Measurements from ENCODE around the gene ROBO1. TPM values are rescaled to one million over a fixed set of nuclear protein-coding genes. Genes with fewer than 3 reads are reported as not detected.
"Not testable (repeated sequence)": the region's sequence is repeated elsewhere in the genome, so short reads cannot be mapped to it uniquely, and the experiment has no call there.

ROBO1 gene
- 4.6 TPM for polyA plus RNA-seq (2012; ENCODE audit: missing spikeins)

DNA sequence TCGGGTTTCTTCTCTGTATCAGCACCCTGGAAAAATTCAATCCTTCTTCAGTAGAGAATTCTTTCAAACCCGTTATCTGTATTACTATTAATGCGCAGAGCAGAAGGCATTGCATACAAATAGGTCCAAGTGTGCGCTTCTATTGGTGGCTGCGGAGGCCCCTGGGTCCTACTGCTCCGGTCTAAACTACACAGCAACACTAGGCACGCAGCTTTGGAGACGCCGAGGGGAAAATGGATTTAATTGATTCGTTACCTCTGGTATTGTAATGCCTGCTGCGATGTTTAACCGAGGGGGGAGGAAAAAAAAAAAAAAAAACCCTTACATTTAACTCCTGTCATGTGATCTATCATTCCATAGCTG lies at the start of gene ROBO1:
TSS of gene ROBO1 (minus strand) at position 94 of the 363 bp plus-strand sequence.
- DNase-seq (ENCODE audit: insufficient read length), result no peak
- no peak for FAIRE-seq
- TF ChIP-seq TAF1 (IDR thresholded peaks at IDR 0.05; ENCODE audit: borderline replicate concordance, low read depth, low read length) (no peak), POLR2AphosphoS5 (IDR thresholded peaks at IDR 0.05; ENCODE audit: low read depth, low read length) (no peak), POLR2A (IDR thresholded peaks at IDR 0.05; ENCODE audit: low read depth, low read length) (no peak)

DNA sequence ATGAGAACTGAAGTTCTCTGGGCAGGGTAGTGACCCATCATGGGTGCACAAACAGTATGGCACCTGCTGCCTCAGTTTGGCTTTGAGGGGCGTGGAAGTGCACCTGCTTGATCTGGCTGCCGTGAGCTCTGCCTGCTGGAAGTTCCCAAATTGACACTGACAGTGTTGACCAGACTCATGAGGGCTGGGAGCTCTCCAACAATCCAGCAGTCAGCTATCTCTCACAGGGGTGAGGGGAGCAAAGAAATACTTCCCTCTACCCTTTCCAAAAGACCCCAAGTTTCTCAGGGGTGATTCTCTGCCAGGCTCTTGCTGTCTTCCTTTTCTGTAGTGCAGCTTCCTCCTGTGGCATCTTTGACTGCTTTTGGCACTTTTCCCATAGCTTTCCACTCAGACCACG lies 49.4 kb upstream of the ROBO1 start:
- FAIRE-seq, result no peak
- DNase-seq (ENCODE audit: insufficient read length), result no peak
- no peak for TF ChIP-seq TAF1 (IDR thresholded peaks at IDR 0.05; ENCODE audit: borderline replicate concordance, low read depth, low read length)
- no peak for TF ChIP-seq POLR2A (IDR thresholded peaks at IDR 0.05; ENCODE audit: low read depth, low read length)
- no peak for TF ChIP-seq POLR2AphosphoS5 (IDR thresholded peaks at IDR 0.05; ENCODE audit: low read depth, low read length)

DNA sequence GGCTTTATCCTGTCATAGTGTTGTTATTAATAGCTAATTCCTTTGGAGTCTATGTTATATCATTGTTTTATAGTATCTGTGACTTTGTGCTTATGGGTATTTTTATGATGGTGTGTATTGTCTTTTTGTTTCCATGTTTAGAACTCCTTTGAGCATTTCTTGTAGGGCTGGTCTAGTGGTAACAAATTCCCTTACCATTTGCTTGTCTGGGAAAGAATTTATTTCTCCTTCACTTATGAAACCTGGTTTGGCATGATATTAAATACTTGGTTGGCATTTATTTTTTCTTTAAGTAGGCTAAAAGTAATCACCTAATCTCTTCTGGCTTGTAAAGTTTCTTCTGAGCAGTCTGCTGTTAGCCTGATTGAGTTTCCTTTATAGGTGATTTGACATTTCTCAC lies 47.7 kb upstream of the ROBO1 start:
- no peak for DNase-seq (ENCODE audit: insufficient read length)
- TF ChIP-seq TAF1 (IDR thresholded peaks at IDR 0.05; ENCODE audit: borderline replicate concordance, low read depth, low read length) (no peak), POLR2A (IDR thresholded peaks at IDR 0.05; ENCODE audit: low read depth, low read length) (no peak), POLR2AphosphoS5 (IDR thresholded peaks at IDR 0.05; ENCODE audit: low read depth, low read length) (no peak)
- no peak for FAIRE-seq

DNA sequence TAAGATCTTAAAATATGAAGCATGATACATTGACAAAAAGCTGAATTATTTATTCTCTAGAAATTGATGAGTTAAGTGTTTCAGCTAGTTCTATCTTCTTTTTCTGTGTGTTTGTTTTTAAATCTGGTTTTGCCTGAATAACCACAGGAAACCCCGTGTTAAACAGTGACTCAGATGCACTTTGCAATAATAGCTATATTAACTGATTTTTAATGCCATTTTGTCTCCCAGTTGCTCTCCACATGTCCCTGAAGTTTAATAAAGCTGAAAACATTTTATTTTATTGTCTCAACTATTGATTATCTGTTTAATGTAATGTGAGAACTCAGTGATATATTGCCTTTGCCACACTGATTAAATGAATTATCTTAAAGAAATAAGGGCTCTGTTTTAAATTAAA lies 42.8 kb upstream of the ROBO1 start:
- no peak for TF ChIP-seq POLR2A (IDR thresholded peaks at IDR 0.05; ENCODE audit: low read depth, low read length)
- TF ChIP-seq TAF1 (IDR thresholded peaks at IDR 0.05; ENCODE audit: borderline replicate concordance, low read depth, low read length), result no peak
- TF ChIP-seq POLR2AphosphoS5 (IDR thresholded peaks at IDR 0.05; ENCODE audit: low read depth, low read length), result no peak
- no peak for FAIRE-seq
- no peak for DNase-seq (ENCODE audit: insufficient read length)

DNA sequence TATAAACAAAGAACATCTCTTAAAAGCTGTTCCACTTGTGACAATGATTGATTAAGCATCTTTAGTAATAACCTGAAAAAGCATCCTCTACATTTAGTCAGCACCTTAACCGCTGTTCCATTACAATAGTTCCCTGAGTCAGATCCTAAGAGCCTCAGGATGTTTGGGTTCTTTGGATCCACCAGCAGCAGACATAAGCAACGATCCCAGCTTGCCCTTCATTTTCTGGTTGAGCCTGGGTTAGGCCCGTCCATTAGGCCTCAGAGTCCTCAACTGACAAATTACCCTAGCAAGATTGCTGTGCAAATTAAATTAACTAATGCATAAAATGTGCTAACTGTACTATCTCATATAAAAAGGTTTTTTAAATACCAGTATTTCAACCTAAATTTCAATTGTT lies 42.3 kb upstream of the ROBO1 start:
- DNase-seq (ENCODE audit: insufficient read length), result no peak
- TF ChIP-seq POLR2A (IDR thresholded peaks at IDR 0.05; ENCODE audit: low read depth, low read length) (no peak), POLR2AphosphoS5 (IDR thresholded peaks at IDR 0.05; ENCODE audit: low read depth, low read length) (no peak), TAF1 (IDR thresholded peaks at IDR 0.05; ENCODE audit: borderline replicate concordance, low read depth, low read length) (no peak)
- no peak for FAIRE-seq

DNA sequence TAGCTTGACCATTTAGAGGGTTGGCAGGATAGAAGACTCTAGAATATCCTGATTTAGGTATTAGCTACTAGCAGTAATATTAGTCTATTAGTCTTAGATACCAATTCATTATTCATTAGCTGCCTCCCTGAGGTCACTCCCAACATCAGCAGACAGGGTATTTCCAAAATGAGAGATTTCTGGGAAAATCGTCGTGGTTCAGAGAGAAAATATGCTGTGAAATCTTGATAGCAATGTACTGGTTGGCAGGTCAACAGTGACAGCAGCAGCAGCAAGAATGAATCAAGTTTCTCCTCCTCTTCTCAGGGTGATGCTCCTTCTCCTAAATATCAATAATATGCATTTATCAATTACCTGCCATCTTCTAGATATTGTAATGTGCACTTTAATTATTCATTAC lies 41.3 kb upstream of the ROBO1 start:
- DNase-seq (ENCODE audit: insufficient read length) (no peak), FAIRE-seq (no peak)
- no peak for TF ChIP-seq TAF1 (IDR thresholded peaks at IDR 0.05; ENCODE audit: borderline replicate concordance, low read depth, low read length)

DNA sequence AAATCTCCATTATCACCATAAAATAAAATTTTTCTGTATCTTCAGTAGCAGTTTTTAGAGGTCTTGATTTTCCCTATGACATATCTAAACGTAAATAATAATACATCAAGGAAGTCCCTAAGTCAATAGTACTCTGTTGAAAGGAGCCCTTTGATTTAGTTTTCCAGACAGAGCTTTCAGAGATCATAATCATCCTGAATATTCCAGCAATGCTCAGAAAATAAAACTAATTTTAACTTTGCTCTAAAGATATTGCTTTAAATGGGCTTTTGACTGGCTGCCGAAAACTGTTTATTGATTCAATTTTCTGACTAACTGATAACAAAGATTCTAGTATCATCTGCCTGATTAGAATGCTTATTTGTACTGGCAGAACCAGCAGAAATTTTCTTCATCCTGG lies 40.7 kb upstream of the ROBO1 start:
- FAIRE-seq (no peak), DNase-seq (ENCODE audit: insufficient read length) (no peak)
- TF ChIP-seq POLR2A (IDR thresholded peaks at IDR 0.05; ENCODE audit: low read depth, low read length), result no peak

DNA sequence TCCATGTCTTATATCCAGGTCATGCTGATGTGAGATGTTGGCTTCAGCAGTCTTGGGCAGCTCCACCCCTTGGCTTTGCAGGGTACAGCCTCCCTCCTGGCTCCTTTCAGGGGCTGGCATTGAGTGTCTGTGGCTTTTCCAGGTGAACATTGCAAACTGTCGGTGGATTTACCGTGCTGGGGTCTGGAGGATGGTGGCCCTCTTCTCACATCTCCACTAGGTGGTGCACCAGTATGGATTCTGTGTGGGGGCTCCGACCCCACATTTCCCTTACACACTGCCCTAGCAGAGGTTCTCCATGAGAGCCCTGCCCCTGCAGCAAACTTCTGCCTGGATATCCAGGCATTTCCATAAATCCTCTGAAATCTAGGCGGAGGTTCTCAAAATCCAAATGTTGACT lies 22.4 kb upstream of the ROBO1 start:
- not testable (repeated sequence) for FAIRE-seq; DNase-seq (ENCODE audit: insufficient read length)

DNA sequence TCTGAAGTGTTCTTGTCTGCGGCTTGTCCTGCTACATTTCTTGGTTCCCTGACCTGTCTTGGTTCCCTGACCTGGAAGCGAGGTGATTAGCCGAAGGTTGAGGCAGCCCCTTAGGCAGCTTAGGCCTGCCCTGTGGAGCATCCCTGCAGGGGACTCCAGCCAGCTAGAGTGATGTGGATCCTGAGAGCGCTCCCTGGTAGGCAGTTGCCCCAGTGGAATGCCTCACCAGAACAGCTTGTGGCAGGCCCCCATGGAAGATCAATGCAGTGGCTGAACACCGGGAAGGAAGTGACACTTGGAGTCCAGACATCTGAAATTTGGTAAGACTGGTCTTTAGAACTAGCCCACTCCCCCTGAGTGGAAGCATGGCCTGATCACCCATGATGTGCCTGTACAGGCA lies 5.5 kb upstream of the ROBO1 start:
- FAIRE-seq, result no peak
- DNase-seq (ENCODE audit: insufficient read length), result no peak

DNA sequence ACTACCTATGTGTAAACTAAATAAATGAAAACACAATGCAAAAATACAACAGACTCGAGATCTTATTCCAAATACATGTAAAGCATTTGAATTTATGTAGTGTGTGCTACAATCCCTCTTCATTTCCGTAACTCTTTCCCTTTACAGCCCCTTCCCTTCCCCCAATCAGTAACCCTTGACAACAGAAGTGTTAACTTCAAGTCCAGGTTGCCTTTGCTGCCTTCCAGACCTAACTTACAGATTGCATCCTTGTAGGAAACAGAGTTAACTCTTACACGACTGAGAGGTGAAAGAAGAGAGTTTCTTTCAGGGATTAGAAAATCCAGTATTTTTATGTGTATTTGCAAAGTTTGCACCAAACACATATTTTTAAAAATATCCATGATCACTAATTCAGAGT lies 1.4 kb upstream of the ROBO1 start:
- TF ChIP-seq POLR2A (IDR thresholded peaks at IDR 0.05; ENCODE audit: low read depth, low read length) (no peak), TAF1 (IDR thresholded peaks at IDR 0.05; ENCODE audit: borderline replicate concordance, low read depth, low read length) (no peak), POLR2AphosphoS5 (IDR thresholded peaks at IDR 0.05; ENCODE audit: low read depth, low read length) (no peak)
- no peak for FAIRE-seq
- no peak for DNase-seq (ENCODE audit: insufficient read length)

More for the DNA sequence above, 5.5 kb upstream of the ROBO1 start:
- no peak for TF ChIP-seq POLR2A (IDR thresholded peaks at IDR 0.05; ENCODE audit: low read depth, low read length)
- TF ChIP-seq TAF1 (IDR thresholded peaks at IDR 0.05; ENCODE audit: borderline replicate concordance, low read depth, low read length), result no peak
- TF ChIP-seq POLR2AphosphoS5 (IDR thresholded peaks at IDR 0.05; ENCODE audit: low read depth, low read length), result no peak

DNA sequence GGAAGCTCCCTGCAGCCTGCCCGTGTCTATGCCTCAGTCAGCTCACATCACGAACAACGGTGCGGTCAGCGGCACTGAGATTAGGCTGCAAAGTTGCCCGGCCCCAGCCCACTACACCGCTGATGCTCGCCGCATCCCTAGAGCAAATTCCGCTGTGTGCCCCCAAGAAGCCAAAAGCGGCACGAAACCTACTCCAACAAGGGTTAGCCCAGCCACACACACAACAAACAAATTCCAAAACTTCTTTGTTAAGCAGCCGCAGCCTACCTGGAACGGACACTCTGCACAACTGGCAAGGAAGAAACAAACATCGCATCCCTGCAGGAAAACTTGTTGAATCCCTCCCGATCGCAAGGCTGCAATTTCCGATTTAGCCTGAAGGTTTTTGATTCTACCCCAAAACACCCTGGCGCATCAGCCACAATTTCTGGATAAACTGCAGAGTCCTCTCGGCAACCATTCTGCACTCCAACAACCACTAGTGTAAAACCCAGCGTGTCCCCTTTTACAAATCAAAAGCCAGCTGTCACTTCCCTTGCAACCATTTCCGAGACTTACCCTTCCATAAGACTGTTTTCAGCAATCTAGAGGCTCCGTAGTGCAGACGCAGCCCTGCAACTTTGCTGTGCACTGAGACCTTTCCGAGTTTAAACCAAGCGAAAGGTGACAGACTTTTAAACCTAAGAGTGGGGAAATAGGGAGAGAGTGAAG lies 449 bp downstream of the ROBO1 start:
- DNase-seq (ENCODE audit: insufficient read length), result no peak
- TF ChIP-seq POLR2AphosphoS5 (IDR thresholded peaks at IDR 0.05; ENCODE audit: low read depth, low read length), result no peak

DNA sequence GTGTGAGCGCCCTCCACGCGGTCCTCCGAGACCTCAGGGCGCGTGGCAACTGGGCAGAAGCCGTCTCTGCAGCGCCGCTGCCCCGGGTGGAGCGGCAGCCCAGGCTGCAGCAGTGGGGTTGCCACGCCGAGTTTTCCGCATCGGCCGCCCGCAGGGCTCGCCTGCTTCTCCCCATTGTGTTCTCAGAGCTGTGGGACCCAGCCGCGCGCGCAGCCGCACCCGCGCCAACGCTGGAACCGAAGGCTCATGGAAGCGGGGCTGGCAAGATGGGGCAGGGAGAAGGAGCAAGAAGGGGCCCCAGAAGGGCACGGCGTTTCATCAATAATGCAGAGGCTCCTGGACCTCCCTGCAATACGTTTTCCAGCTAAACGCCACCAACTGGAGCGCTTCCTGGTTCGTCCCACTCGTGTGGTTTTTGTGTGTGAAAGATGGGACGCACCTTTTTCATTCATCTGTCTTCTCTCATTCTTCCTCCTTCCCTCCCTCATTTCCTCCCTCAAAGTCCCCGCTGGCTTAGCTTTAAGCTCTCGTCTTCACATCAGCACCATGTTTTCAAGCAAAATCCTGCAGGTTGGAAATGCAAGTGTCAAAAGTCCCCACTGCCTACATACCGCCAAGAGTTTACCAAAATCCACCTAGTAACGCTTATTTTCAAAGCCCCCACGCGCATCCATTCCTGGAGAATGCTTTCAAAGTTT lies 1.2 kb downstream of the ROBO1 start:
- FAIRE-seq (no peak), DNase-seq (ENCODE audit: insufficient read length) (no peak)
- TF ChIP-seq TAF1 (IDR thresholded peaks at IDR 0.05; ENCODE audit: borderline replicate concordance, low read depth, low read length) (no peak), POLR2AphosphoS5 (IDR thresholded peaks at IDR 0.05; ENCODE audit: low read depth, low read length) (no peak)

More for the DNA sequence above, 449 bp downstream of the ROBO1 start:
- FAIRE-seq, result no peak

DNA sequence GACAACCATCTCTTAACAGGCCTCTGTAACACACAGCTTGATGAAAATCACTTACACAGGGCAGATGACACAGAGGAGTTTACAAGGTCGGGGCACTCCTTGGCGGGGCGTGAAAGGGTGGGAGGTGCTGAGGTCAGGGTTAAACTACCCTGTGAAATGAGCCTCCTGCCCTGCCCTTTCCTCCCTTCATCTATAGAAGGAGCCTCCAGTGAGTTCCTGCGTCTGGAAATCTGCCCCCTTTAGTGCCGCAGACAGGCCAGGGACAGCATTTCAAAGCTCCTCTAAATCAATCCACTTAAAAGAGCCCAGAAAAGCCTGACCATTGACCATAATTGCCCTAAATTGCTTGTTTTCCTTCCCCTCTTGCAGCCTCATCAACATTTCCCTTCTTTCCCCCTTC lies 1.9 kb downstream of the ROBO1 start:
- DNase-seq (ENCODE audit: insufficient read length), result no peak
- FAIRE-seq, result no peak
- TF ChIP-seq POLR2A (IDR thresholded peaks at IDR 0.05; ENCODE audit: low read depth, low read length), result no peak
- TF ChIP-seq TAF1 (IDR thresholded peaks at IDR 0.05; ENCODE audit: borderline replicate concordance, low read depth, low read length), result no peak
- TF ChIP-seq POLR2AphosphoS5 (IDR thresholded peaks at IDR 0.05; ENCODE audit: low read depth, low read length), result no peak

All from GM12892 (cell line).